DMS 273 (cell line): ENCODE data around the gene KRTAP4-11.
"Not testable (repeated sequence)": the region's sequence is repeated elsewhere in the genome, so short reads cannot be mapped to it uniquely, and the experiment has no call there.

Experiments
- DNase-seq: peaks from one replicate; lab custom pipeline; 2025; ENCODE audit not compliant: unreplicated experiment; lab: John Stamatoyannopoulos, UW

KRTAP4-11 gene

DNA sequence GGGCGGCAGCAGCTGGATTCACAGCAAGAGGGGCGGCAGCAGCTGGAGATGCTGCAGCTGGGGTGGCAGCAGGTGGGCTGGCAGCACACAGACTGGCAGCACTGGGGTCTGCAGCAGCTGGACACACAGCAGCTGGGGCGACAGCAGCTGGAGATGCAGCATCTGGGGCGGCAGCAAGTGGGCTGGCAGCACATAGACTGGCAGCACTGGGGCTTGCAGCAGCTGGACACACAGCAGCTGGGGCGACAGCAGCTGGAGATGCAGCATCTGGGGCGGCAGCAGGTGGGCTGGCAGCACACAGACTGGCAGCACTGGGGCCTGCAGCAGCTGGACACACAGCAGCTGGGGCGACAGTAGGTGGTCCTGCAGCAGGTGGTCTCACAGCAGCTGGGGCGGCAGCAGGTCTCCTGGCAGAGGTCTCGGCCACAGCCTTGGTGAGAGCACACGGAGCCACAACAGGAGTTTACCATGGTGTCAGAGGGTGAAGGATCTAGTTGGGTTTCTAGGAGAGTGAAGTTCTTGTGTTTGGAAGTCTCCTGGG, at the start of gene KRTAP4-11:
TSS of gene KRTAP4-11 (minus strand) at position 528 of the 541 bp plus-strand sequence. CDS start at position 470, 58 bp downstream.
- DNase-seq = not testable (repeated sequence)

- DNase-seq = no peak
These were observed 49.4 kb upstream of the KRTAP4-11 start for GRCh38 chr17:41167561-41167960.

DNA sequence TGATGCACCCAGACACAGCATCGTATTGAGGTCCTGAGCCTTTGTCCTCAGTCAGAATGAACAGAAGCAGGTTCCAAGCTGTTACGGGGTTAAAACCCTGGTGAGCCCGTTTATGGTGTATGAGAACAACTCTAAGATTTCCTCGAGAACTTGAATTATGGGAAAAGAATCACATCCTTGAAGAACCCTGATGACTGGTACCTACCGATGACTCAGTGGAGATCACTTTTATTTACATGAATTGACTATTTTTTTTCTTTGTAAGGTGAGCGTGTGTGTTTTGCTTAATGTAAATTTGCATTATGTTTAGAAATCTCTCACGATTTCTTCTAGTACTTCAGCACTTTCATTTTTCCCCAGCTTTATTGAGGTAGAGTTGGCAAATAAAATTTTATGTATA, 45.7 kb upstream of the KRTAP4-11 start:
- no peak for DNase-seq

DNA sequence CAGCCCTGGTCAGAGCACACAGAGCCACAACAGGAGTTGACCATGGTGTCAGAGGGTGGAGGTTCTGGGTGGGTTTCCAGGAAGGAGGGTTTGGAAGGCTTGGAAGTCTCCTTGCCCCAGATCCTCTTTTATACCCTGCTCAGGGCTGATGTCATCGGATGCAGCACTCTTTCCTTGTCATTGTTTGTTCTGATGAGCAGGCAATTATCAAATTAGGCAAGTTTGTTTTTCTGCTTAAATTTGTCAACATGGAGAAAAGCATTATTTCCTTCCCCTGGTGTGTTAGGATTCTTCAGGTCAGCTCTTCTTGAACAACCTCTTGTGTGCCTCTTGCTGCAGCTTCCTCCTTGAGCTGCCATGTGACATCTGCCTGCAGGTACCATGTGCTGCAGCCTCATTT, 42.5 kb upstream of the KRTAP4-11 start, which contains the start of gene KRTAP4-4:
TSS of gene KRTAP4-4 (minus strand) at position 101 of the 400 bp plus-strand sequence. CDS start at position 44, 57 bp downstream.
- DNase-seq = no peak

DNA sequence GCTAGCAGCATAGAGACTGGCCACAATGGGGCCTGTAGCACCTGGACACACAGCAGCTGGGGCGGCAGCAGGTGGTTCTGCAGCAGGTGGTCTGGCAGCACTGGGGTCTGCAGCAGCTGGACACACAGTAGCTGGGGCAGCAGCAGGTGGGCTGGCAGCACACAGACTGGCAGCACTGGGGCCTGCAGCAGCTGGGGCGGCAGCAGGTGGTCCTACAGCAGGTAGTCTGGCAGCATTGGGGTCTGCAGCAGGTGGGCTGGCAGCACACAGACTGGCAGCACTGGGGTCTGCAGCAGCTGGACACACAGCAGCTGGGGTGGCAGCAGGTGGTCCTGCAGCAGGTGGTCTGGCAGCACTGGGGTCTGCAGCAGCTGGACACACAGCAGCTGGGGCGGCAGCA, 42.0 kb upstream of the KRTAP4-11 start:
- DNase-seq = not testable (repeated sequence)

GRCh38 chr17:41153856-41154255, 35.7 kb upstream of the KRTAP4-11 start:
- no peak for DNase-seq

DNA sequence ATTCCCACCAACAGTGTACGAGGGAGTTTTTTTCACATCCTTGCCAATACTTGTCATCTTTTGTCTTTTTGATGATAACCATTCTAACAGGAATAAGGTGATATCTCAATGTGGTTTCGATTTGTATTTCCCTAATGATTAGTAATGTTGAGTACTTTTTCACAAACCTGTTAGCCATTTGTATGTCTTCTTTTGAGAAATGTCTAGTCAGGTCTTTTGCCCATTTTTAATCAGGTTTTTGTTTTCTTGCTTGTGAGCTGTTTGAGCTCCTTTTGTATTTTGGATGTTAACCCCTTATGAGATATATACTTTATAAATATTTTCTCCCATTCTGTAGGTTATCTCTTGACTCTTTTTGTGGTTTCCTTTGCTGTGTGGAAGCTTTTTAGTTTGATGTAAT, 33.4 kb upstream of the KRTAP4-11 start:
- no peak for DNase-seq

- no peak for DNase-seq
These were observed 31.9 kb upstream of the KRTAP4-11 start for GRCh38 chr17:41150026-41150425.

GRCh38 chr17:41149652-41149985, 31.4 kb upstream of the KRTAP4-11 start, which contains the start of gene KRTAP4-5:
Gene KRTAP4-5, minus strand, starts transcription at chr17:41149825. Its CDS starts 58 bp downstream, at chr17:41149767.
- no peak for DNase-seq

GRCh38 chr17:41148971-41149651, 30.9 kb upstream of the KRTAP4-11 start:
- not testable (repeated sequence) for DNase-seq

GRCh38 chr17:41147531-41148204, 29.5 kb upstream of the KRTAP4-11 start:
- DNase-seq = no peak

DNA sequence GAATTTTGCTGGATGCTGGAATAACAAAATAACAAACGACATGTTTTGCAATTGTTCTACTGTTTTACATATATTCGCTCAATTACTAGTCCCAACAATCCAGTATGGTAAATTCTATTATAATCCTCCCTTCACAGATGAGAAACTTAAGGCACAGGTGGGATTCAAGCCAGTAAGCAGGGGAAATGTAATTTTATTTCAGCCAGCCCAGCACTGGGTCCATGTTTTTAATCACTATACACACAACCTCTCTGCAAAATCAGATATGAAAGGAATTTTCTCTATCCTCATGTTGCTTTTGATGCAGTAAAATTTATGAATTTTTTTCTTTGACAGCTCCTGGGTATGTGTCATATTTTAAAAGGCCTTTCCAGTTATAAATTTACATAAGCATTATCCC, 27.1 kb upstream of the KRTAP4-11 start:
- no peak for DNase-seq

DNA sequence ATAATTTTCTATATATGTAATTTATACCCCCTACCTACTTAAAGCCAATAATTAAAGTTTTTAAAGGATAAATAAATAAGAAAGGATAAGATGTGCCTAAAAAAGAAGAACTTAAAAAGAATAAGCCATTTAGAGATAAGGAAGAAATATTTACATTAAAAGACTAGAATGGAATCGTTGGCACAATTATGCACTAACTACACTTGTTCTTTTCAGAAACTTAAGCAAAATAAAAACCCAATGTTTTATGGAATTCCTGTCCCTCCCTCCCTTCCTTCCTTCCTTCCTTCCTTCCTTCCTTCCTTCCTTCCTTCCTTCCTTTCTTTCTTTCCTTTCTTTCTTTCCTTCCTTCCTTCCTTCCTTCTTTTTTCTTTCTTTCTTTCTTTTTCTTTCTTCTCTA, 26.7 kb upstream of the KRTAP4-11 start:
- no peak for DNase-seq

DNA sequence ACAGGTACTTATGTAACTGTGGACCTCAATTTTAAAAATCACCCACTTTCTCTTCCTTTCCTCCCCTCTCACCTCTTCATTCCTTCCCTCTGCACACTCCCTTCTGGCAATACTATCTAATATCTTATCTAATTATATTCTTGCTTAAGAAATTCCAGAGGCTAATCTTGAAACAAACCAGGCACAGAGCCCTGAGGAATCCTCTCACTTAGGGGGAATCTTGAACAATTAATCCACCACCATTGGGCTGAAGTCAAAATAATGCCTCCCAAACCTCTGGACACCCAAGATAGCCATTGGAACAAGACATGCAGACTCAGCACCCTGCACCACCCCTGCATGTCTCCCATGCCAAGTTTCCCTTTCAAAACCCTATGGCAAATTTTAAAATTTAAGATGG, 23.2 kb upstream of the KRTAP4-11 start:
- DNase-seq = no peak

- no peak for DNase-seq
These were observed 22.4 kb upstream of the KRTAP4-11 start, which contains the start of gene KRTAP4-6 for GRCh38 chr17:41140360-41141131. Gene KRTAP4-6, minus strand, starts transcription at chr17:41140544. Its CDS starts 57 bp downstream, at chr17:41140487.

DNA sequence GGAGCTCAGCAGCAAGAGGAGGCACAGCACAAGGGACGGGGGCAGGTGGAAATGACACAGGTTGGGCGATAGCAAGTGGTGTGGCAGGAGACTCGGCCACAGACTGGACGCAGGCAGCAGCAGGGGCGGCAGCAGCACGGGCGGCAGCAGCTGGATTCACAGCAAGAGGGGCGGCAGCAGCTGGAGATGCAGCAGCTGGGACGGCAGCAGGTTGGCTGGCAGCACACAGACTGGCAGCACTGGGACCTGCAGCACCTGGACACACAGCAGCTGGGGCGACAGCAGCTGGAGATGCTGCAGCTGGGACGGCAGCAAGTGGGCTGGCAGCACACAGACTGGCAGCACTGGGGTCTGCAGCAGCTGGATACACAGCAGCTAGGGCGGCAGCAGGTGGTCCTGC, 21.7 kb upstream of the KRTAP4-11 start:
- DNase-seq = not testable (repeated sequence)

- no peak for DNase-seq
These were observed 15.9 kb upstream of the KRTAP4-11 start for GRCh38 chr17:41133880-41134735.

DNA sequence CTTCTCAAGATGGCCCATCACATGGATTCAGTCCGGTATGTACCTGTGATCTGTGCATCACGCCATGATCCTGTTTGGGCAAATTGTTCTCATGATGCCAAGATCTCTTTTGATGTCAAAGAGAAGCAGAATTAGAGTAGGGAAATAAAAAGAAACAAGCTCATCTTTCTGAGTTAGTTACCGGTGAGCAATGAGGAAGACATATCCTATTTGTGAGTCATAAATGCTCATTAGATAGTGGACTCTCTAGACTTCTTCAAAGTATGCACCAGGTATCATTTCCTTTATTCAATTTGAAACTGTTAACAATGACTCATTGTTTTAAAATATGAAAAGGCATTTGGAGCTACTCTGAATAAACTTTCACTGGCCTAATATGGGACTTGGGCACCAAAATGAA, 13.8 kb upstream of the KRTAP4-11 start:
- DNase-seq = no peak

- no peak for DNase-seq
These were observed 9.2 kb upstream of the KRTAP4-11 start for GRCh38 chr17:41127371-41127770.

GRCh38 chr17:41126412-41126811, 8.2 kb upstream of the KRTAP4-11 start:
- no peak for DNase-seq
